ENCODE results near the gene TMEM123.

DNA sequence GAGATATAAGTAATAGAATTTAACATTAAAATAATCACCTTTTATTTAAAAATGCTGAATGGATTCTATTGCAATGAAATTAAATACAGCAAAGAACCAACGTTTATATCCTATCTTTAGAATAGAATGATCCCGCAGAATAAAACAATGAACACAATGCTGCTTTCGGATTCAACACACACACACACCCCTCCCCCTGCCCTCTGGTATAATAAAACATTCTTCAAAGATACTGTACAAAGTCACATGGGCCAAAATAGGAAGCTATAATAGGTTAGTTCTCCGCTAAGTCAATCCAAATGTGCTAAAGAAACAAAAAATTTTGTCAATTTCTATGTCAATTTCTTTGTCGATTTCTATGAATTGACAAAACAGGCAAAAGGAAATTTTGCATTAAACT is 47.1 kb downstream of the TMEM123 start:
- TF ChIP-seq, protein P1, sequence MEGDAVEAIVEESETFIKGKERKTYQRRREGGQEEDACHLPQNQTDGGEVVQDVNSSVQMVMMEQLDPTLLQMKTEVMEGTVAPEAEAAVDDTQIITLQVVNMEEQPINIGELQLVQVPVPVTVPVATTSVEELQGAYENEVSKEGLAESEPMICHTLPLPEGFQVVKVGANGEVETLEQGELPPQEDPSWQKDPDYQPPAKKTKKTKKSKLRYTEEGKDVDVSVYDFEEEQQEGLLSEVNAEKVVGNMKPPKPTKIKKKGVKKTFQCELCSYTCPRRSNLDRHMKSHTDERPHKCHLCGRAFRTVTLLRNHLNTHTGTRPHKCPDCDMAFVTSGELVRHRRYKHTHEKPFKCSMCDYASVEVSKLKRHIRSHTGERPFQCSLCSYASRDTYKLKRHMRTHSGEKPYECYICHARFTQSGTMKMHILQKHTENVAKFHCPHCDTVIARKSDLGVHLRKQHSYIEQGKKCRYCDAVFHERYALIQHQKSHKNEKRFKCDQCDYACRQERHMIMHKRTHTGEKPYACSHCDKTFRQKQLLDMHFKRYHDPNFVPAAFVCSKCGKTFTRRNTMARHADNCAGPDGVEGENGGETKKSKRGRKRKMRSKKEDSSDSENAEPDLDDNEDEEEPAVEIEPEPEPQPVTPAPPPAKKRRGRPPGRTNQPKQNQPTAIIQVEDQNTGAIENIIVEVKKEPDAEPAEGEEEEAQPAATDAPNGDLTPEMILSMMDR (conservative IDR thresholded peaks at IDR 0.05; ENCODE audit: low read length), result no peak
- no peak for TF ChIP-seq EZH2phosphoT487 (IDR thresholded peaks at IDR 0.05; ENCODE audit: borderline replicate concordance)

Measured in Loucy (cell line).